Fibroblast of pulmonary artery (primary cell): ENCODE measurements around the gene DUSP8.
"Not testable (repeated sequence)": the region's sequence is repeated elsewhere in the genome, so short reads cannot be mapped to it uniquely, and the experiment has no call there.

Experiments
- DNase-seq: peaks from one replicate; pipeline ENCODE4 v3.0.0-alpha.2; 2010; ENCODE audit warnings: low read depth
- H3K4me3 ChIP-seq: replicated peaks from 2 replicates; pipeline ENCODE4 v1.5.1; 2011; ENCODE audit warnings: low read depth, mild to moderate bottlenecking, control low read depth, low read length, moderate library complexity
- CTCF ChIP-seq: IDR thresholded peaks from 2 replicates; pipeline ENCODE4 v1.5.1; 2011; ENCODE audit warnings: mild to moderate bottlenecking, control low read depth, low read length, inconsistent platforms; ENCODE audit errors: missing control alignments

DUSP8 gene

GRCh38 chr11:1592628-1593027 is 20.6 kb upstream of the DUSP8 start:
- no peak for TF ChIP-seq CTCF
- H3K4me3 ChIP-seq: no peak overlapping the region
- no peak for DNase-seq

- H3K4me3 ChIP-seq: no peak overlapping the region
- TF ChIP-seq CTCF: no peak
- DNase-seq: no peak
Observed at GRCh38 chr11:1589996-1590395, 17.9 kb upstream of the DUSP8 start.

GRCh38 chr11:1589191-1589963 is 17.3 kb upstream of the DUSP8 start:
- DNase-seq, H3K4me3 ChIP-seq: not testable (repeated sequence)

GRCh38 chr11:1586699-1587098 is 14.6 kb upstream of the DUSP8 start:
- no peak for TF ChIP-seq CTCF
- no peak for DNase-seq
- H3K4me3 ChIP-seq: no peak overlapping the region

- H3K4me3 ChIP-seq, DNase-seq: not testable (repeated sequence)
Observed at GRCh38 chr11:1584661-1585370, 12.7 kb upstream of the DUSP8 start, which contains the start of gene KRTAP5-1. KRTAP5-1 (minus strand) TSS chr11:1585283; CDS start chr11:1585249, 34 bp downstream.

GRCh38 chr11:1582909-1583308 is 10.8 kb upstream of the DUSP8 start:
- H3K4me3 ChIP-seq, DNase-seq: not testable (repeated sequence)

GRCh38 chr11:1581976-1582375 is 9.9 kb upstream of the DUSP8 start:
- DNase-seq: no peak

GRCh38 chr11:1576825-1577224 is 4.8 kb upstream of the DUSP8 start:
- no peak for DNase-seq
- no peak overlapping the region for H3K4me3 ChIP-seq
- TF ChIP-seq CTCF: no peak

More at GRCh38 chr11:1581976-1582375, 9.9 kb upstream of the DUSP8 start:
- no peak overlapping the region for H3K4me3 ChIP-seq
- no peak for TF ChIP-seq CTCF

GRCh38 chr11:1575756-1576155 is 3.7 kb upstream of the DUSP8 start:
- not testable (repeated sequence) for H3K4me3 ChIP-seq, DNase-seq
